SU-DHL-6 (cell line): ENCODE results near the gene CACNA1G.
A peak's percentile ranks its signal among the peaks of the same experiment; 100 is the strongest.

Experiments used
- H2AFZ ChIP-seq: fragments of 200-600 bp; sonication (generic); 2 replicates; pipeline ENCODE4 v1.6.1; 2014; ENCODE audit warnings: low read depth, mild to moderate bottlenecking, moderate library complexity, mixed read lengths, antibody characterized with exemption, low read length; ENCODE audit not compliant: severe bottlenecking
- H3F3A ChIP-seq: fragments of 200-600 bp; shearing (Covaris generic); 2 replicates; pipeline ENCODE4 v1.6.0; 2016; ENCODE audit warnings: antibody characterized with exemption, mild to moderate bottlenecking; ENCODE audit not compliant: insufficient read depth
- H3K27ac ChIP-seq: fragments of 200-600 bp; sonication (generic); 2 replicates; pipeline ENCODE4 v1.5.1; 2016; ENCODE audit warnings: low read depth, mild to moderate bottlenecking, low read length, moderate library complexity, mixed read lengths
- H3K27me3 ChIP-seq: fragments of 200-600 bp; sonication (generic), shearing (Covaris generic); 2 replicates; pipeline ENCODE4 v1.6.0; 2014; ENCODE audit warnings: mild to moderate bottlenecking, low read length
- H3K36me3 ChIP-seq: fragments of 200-600 bp; sonication (generic); 2 replicates; pipeline ENCODE4 v1.6.1; 2014; ENCODE audit warnings: mild to moderate bottlenecking, low read length, mixed read lengths
- H3K4me2 ChIP-seq: fragments of 300-600, 200-600 bp; shearing (Covaris generic), sonication (generic); 2 replicates; pipeline ENCODE4 v1.6.0; 2014; ENCODE audit warnings: low read length, low read depth, mild to moderate bottlenecking; ENCODE audit not compliant: poor library complexity, severe bottlenecking
- H3K4me3 ChIP-seq: fragments of 200-600 bp; sonication (generic); 2 replicates; pipeline ENCODE4 v1.5.1; 2014; ENCODE audit warnings: antibody characterized with exemption, low read length, mild to moderate bottlenecking, mixed read lengths; ENCODE audit not compliant: insufficient read depth, poor library complexity, severe bottlenecking
- H3K79me2 ChIP-seq: fragments of 200-600 bp; sonication (generic); 2 replicates; pipeline ENCODE4 v1.6.1; 2014; ENCODE audit warnings: mild to moderate bottlenecking, low read length, moderate library complexity; ENCODE audit not compliant: insufficient read depth
- H3K9ac ChIP-seq: fragments of 200-600 bp; sonication (generic); 2 replicates; pipeline ENCODE4 v1.7.0; 2014; ENCODE audit warnings: mild to moderate bottlenecking, low read length
- H3K9me2 ChIP-seq: fragments of 200-600 bp; sonication (generic); replicated peaks from 2 replicates; pipeline ENCODE4 v1.6.1; 2014; ENCODE audit warnings: low read length; ENCODE audit not compliant: insufficient read depth
- H3K9me3 ChIP-seq: fragments of 200-600 bp; sonication (generic); 2 replicates; pipeline ENCODE4 v1.6.1; 2014; ENCODE audit warnings: low read length, mixed read lengths; ENCODE audit not compliant: insufficient read depth
- H4K20me1 ChIP-seq: fragments of 200-600 bp; sonication (generic); 2 replicates; pipeline ENCODE4 v1.6.1; 2014; ENCODE audit warnings: low read depth, mild to moderate bottlenecking, antibody characterized with exemption, low read length, moderate library complexity, mixed read lengths
- EZH2phosphoT487 ChIP-seq: fragments of 200-600 bp; sonication (generic), shearing (Covaris generic); conservative IDR thresholded peaks from 2 replicates; pipeline ENCODE4 v1.6.1; 2018; ENCODE audit warnings: mild to moderate bottlenecking, antibody characterized with exemption, low read length, moderate library complexity, mixed read lengths
- TF ChIP-seq, protein P1 (sequence below): fragments of 200-600 bp; sonication (generic); IDR thresholded peaks from one replicate; pipeline ENCODE4 v1.5.1; 2017; ENCODE audit warnings: antibody characterized with exemption, mild to moderate bottlenecking, low read length, moderate library complexity; ENCODE audit not compliant: insufficient read depth, poor library complexity, severe bottlenecking

Gene CACNA1G

DNA sequence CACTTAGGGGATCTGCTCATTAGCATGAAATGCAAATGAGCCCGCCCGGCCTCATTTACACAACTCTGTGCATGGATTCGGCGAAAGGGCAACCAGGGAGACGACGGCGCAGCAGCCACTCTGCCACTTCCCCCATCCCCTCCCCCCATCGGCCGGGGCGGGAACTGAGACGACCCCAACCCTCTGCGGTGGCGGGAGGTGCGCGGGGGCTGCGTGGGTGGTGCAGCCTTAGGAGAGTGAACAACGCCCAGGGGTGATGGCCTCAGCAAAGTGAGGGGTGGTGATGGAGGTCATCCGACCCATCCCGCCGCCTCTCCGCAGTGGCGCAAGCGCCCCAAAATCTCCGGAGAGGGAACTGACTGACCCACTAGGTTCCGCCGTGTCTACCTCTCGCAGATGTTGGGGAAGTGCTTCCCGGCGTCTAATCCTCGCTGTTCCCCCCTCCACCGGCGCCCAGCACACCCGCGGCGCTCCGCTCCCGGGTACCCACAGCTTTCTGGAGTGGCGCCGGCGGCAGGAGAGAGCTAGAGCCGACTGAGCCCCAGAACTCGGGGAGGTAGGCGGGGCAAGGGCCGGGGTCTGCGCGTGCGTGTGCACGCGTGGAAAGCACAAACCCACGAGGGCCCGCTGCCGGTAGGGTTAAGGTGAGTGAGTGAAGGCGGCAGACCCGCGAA, 1.4 kb upstream of the CACNA1G start:
- no peak overlapping the region for H2AFZ ChIP-seq
- H3K9me2 ChIP-seq = no peaks in the 10 kb centered on the region
- no peaks in the 10 kb centered on the region for H3K27me3 ChIP-seq

DNA sequence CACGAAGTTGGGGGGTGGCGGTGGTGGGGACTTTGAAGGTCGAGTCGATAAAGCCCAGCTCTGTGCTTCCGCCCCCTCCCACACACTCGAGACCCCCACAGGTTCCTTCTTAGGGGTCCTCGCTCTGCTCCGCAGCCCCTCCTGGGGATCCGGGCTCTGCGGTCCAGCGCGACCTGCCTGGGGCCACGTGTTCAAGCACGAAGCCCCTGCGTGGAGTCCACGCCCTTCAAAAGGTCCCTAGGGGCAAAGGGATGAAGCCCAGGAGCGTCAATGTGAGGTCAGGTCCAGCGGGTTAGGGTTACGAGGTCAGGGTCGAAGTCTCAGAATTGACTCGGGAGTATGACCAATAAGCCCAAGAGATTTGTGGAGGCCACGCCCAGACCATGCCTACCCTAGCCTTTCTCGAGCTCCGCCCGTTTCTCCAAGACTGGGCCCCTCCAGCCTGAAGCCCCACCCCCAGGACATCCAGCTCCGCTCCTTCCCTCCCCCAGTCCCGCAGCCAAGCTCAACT, 786 bp upstream of the CACNA1G start:
- no peaks in the 10 kb centered on the region for H3K36me3 ChIP-seq
- no peak overlapping the region for H2AFZ ChIP-seq
- peak overlapping the region; percentile 41 for H3K4me2 ChIP-seq
- H4K20me1 ChIP-seq = no peaks in the 10 kb centered on the region
- no peak overlapping the region for H3K27ac ChIP-seq
- H3K9me3 ChIP-seq = no peaks in the 10 kb centered on the region
- no peaks in the 10 kb centered on the region for H3K9me2 ChIP-seq
- no peaks in the 10 kb centered on the region for H3K27me3 ChIP-seq
- H3K4me3 ChIP-seq = no peak overlapping the region
- no peak overlapping the region for H3K9ac ChIP-seq
- H3K79me2 ChIP-seq = no peaks in the 10 kb centered on the region
- TF ChIP-seq EZH2phosphoT487 = no peak
- TF ChIP-seq, protein P1, sequence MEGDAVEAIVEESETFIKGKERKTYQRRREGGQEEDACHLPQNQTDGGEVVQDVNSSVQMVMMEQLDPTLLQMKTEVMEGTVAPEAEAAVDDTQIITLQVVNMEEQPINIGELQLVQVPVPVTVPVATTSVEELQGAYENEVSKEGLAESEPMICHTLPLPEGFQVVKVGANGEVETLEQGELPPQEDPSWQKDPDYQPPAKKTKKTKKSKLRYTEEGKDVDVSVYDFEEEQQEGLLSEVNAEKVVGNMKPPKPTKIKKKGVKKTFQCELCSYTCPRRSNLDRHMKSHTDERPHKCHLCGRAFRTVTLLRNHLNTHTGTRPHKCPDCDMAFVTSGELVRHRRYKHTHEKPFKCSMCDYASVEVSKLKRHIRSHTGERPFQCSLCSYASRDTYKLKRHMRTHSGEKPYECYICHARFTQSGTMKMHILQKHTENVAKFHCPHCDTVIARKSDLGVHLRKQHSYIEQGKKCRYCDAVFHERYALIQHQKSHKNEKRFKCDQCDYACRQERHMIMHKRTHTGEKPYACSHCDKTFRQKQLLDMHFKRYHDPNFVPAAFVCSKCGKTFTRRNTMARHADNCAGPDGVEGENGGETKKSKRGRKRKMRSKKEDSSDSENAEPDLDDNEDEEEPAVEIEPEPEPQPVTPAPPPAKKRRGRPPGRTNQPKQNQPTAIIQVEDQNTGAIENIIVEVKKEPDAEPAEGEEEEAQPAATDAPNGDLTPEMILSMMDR = no peak
- H3F3A ChIP-seq = no peaks in the 10 kb centered on the region

More for the DNA sequence above, 1.4 kb upstream of the CACNA1G start:
- H3K27ac ChIP-seq = no peak overlapping the region
- H3K4me3 ChIP-seq = no peak overlapping the region
- H3K9ac ChIP-seq = no peak overlapping the region
- no peaks in the 10 kb centered on the region for H3K36me3 ChIP-seq
- no peaks in the 10 kb centered on the region for H3K9me3 ChIP-seq
- H3F3A ChIP-seq = no peaks in the 10 kb centered on the region
- no peak overlapping the region for H3K4me2 ChIP-seq
- TF ChIP-seq, protein P1 = no peak
- no peak for TF ChIP-seq EZH2phosphoT487
- H3K79me2 ChIP-seq = no peaks in the 10 kb centered on the region
- no peaks in the 10 kb centered on the region for H4K20me1 ChIP-seq

DNA sequence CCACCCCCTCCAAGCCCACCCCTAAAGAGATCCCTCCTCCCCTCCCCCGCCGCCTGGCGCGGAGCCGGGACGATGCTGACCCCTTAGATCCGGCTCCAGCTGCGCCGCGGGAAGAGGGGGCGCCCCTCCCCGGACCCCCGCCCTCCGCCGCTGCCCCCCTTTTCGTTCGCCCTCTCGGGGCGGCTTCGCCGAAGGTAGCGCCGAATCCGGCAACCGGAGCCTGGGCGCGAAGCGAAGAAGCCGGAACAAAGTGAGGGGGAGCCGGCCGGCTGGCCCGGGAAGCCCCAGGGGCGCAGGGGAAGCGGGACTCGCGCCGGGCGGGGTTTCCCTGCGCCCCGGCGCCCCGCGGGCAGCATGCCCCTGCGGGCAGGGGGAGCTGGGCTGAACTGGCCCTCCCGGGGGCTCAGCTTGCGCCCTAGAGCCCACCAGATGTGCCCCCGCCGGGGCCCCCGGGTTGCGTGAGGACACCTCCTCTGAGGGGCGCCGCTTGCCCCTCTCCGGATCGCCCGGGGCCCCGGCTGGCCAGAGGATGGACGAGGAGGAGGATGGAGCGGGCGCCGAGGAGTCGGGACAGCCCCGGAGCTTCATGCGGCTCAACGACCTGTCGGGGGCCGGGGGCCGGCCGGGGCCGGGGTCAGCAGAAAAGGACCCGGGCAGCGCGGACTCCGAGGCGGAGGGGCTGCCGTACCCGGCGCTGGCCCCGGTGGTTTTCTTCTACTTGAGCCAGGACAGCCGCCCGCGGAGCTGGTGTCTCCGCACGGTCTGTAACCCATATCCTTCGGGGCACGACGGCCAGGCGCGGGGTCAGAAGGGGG, 623 bp downstream of the CACNA1G start:
- Histone ChIP-seq H3K9me3 (no peaks in the 10 kb centered on the region), H3K36me3 (no peaks in the 10 kb centered on the region), H3K9ac (peak overlapping the region; percentile 24; the same call in 1 of the 2 replicates), H3K27me3 (no peaks in the 10 kb centered on the region), H3K79me2 (no peaks in the 10 kb centered on the region), H3K27ac (no peak overlapping the region), H3F3A (no peaks in the 10 kb centered on the region), H3K4me3 (peak overlapping the region; percentile 49), H3K9me2 (no peaks in the 10 kb centered on the region), H3K4me2 (peak overlapping the region; percentile 41), H4K20me1 (no peaks in the 10 kb centered on the region), H2AFZ (peak overlapping the region; percentile 48)
- no peak for TF ChIP-seq EZH2phosphoT487
- TF ChIP-seq, protein P1 = no peak
